ENCODE data around the gene KCNK3. TPM values are rescaled to one million over a fixed set of nuclear protein-coding genes. Genes with fewer than 3 reads are reported as not detected.

The KCNK3 gene
- total RNA-seq, 6 experiments from 2014 or later = not detected

GRCh38 chr2:26710145-26710544 lies 17.6 kb downstream of the KCNK3 start:
- no peaks in the 10 kb centered on the region for H3K36me3 Mint-ChIP-seq (ENCODE audit: low read depth)
- H3K9me3 Mint-ChIP-seq = no peaks in the 10 kb centered on the region
- no peaks in the 10 kb centered on the region; the same call in none of the 2 replicates for H3K27me3 Mint-ChIP-seq (ENCODE audit: insufficient read depth)
- H3K27ac Mint-ChIP-seq = no peak overlapping the region
- peaks cover 11% of the 10 kb centered on the region; the same call in 1 of the 2 replicates for H3K4me1 Mint-ChIP-seq (ENCODE audit: low read depth)
- no peak for DNase-seq
- no peak overlapping the region for H3K4me3 Mint-ChIP-seq
- no peak for TF ChIP-seq CTCF (IDR thresholded peaks at IDR 0.05)

GRCh38 chr2:26710743-26711456 lies 18.4 kb downstream of the KCNK3 start:
- H3K4me3 Mint-ChIP-seq = no peak overlapping the region
- no peak overlapping the region for H3K27ac Mint-ChIP-seq
- H3K9me3 Mint-ChIP-seq = no peaks in the 10 kb centered on the region
- H3K36me3 Mint-ChIP-seq (ENCODE audit: low read depth) = no peaks in the 10 kb centered on the region
- DNase-seq = no peak
- no peak for TF ChIP-seq CTCF (IDR thresholded peaks at IDR 0.05)
- H3K4me1 Mint-ChIP-seq (ENCODE audit: low read depth) = peaks cover 10% of the 10 kb centered on the region; the same call in 1 of the 2 replicates
- no peaks in the 10 kb centered on the region; the same call in none of the 2 replicates for H3K27me3 Mint-ChIP-seq (ENCODE audit: insufficient read depth)

- H3K4me3 Mint-ChIP-seq = no peak overlapping the region
- DNase-seq = no peak
- no peaks in the 10 kb centered on the region; the same call in none of the 2 replicates for H3K27me3 Mint-ChIP-seq (ENCODE audit: insufficient read depth)
- no peaks in the 10 kb centered on the region for H3K9me3 Mint-ChIP-seq
- TF ChIP-seq CTCF (IDR thresholded peaks at IDR 0.05) = no peak
- H3K27ac Mint-ChIP-seq = no peak overlapping the region
- H3K4me1 Mint-ChIP-seq (ENCODE audit: low read depth) = peaks cover 10% of the 10 kb centered on the region; the same call in 1 of the 2 replicates
- no peaks in the 10 kb centered on the region for H3K36me3 Mint-ChIP-seq (ENCODE audit: low read depth)
These were observed 19.1 kb downstream of the KCNK3 start for GRCh38 chr2:26711457-26712161.

GRCh38 chr2:26712486-26713465 lies 20.3 kb downstream of the KCNK3 start:
- peaks cover 4% of the 10 kb centered on the region; the same call in 1 of the 2 replicates for H3K4me1 Mint-ChIP-seq (ENCODE audit: low read depth)
- H3K27ac Mint-ChIP-seq = no peak overlapping the region
- H3K27me3 Mint-ChIP-seq (ENCODE audit: insufficient read depth) = no peaks in the 10 kb centered on the region; the same call in none of the 2 replicates
- no peak for DNase-seq
- H3K36me3 Mint-ChIP-seq (ENCODE audit: low read depth) = no peaks in the 10 kb centered on the region
- no peak for TF ChIP-seq CTCF (IDR thresholded peaks at IDR 0.05)
- no peaks in the 10 kb centered on the region for H3K9me3 Mint-ChIP-seq
- H3K4me3 Mint-ChIP-seq = no peak overlapping the region
